DMS53 treated with DMSO at 0.1 percent for 48 hours (cell line): ENCODE measurements around the gene DGLUCY.

Experiments used
- DNase-seq: peaks from one replicate; lab custom pipeline; 2025; ENCODE audit not compliant: unreplicated experiment; lab: John Stamatoyannopoulos, UW

Gene DGLUCY

DNA sequence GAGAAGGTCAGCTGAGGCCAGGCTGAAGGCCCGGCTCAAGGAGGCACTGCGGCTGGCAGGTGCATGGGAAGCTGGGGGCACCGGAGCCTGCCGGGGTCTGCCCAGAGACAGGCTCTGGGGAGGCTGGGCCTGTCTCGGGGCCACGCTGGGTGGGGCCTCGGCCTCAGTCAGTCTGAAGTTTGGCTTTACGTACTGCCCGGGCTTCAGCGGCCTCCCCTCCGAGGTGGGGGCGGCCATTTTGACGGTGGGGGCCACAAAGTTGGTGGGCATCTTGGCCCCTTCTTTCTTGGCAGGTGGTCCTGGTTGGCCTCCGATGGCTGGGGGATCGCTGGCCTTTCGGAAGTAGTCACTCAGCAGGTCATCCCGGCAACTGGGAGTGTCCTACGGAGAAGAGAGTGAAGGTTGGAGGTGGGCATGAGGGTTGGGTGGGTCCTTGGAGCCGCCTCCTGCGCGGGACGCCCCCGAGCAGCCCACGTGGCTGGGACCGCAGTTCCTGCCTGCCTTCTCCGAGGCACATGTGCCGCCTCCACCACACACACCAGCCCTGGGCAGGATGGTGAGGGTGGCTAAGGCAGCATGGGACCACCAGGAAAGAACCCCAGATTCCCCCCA is 159.5 kb downstream of the DGLUCY start:
- DNase-seq, result no peak

DNA sequence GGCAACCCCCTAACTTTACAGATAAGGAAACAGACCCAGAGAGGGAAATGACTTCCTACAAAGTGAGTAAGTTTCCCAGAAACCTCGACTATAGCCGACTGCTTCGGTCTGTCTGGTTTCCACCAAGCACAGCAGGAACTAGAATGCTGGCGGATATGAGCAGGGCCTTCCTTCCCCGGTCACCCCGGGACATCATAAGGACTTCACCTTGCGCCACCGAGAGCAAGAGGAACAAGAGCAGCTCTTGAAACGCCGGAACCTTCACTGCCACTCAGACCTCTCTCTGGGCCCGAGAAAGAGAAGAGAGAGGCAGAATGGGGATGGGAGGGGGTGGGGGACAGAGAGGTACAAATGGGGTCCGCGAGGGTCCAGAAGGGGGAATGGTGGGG is 160.0 kb downstream of the DGLUCY start:
- no peak for DNase-seq

DNA sequence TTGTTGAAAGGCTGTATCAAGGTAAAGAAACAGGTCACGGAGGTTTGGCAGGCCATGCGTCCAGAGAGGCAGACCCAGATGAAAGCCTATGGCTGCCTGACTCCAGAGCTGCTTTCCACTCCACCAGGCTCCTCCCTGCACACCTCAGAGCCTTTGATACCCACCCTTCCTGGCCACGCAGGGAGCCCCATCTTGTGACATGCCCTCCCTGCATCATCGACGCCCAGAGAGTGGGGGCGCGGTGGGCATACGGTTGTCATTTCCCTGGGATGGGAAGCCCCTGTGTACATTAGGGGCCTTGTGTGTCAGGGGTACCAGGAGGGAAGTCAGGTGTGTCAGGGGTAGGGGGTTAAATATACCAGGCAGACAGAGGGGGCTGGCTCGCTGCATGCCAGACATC is 160.9 kb downstream of the DGLUCY start:
- no peak for DNase-seq
